HG03045 (cell line): ENCODE results near the gene PTGFRN.

Source experiments
- ATAC-seq: cut with Tn5 transposase; IDR thresholded peaks from one replicate; pipeline ENCODE4 v1.9.1; 2021; ENCODE audit warnings: mild to moderate bottlenecking, moderate library complexity; ENCODE audit not compliant: unreplicated experiment

The PTGFRN gene

GRCh38 chr1:116887212-116887611 is 22.5 kb upstream of the PTGFRN start:
- ATAC-seq: no peak

- ATAC-seq: no peak
Observed at GRCh38 chr1:116889380-116889779, 20.3 kb upstream of the PTGFRN start.

DNA sequence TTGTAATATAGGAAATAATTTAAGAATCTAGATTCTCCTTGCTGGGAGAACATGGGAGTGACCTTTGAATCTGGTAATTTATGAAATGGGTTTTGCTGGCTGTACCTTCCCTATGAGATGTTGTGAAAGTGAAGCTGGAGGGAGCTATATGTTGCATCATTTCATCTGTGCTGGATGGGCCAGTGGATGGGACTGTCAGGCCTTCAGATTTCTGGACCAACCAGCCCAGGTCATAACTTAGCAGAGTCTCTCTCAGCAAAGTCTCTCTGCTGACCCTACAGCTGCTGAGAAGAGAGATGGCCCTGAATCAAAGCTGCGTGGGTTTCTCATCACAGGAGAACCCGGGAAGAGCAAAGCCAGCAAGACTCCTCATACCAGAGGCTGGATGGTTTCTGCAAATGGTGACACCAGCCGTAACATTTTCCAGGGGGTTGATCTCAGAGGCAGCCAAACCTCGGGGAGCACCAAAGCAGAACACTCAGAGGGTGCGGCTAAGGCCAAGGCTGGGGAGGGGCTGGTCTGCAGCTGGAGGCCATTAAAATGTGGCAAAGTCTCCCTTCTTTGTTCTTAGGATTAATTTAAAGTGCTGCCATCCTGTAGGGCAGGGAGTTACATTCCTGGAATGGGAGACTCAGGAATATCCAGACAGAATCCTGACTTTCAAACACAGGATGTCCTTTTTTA is 18.2 kb upstream of the PTGFRN start:
- no peak for ATAC-seq

DNA sequence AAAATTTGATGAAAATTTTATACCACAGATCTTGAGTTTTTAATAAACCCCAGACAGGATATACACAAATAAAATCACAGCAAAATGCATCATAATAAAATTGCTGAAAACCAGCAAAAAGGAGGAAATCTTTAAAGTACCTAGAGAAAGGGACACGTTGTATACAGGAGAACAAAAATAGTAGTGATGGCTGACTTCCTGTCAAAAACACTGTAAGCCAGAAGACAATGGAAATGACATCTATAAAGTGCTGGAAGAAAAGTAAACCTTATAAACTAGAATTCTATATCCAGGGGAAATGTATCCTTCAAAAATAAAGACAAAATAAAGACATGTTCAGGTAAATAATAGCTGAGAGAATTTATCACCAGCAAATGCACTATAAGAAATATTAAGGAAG is 14.6 kb upstream of the PTGFRN start:
- no peak for ATAC-seq

DNA sequence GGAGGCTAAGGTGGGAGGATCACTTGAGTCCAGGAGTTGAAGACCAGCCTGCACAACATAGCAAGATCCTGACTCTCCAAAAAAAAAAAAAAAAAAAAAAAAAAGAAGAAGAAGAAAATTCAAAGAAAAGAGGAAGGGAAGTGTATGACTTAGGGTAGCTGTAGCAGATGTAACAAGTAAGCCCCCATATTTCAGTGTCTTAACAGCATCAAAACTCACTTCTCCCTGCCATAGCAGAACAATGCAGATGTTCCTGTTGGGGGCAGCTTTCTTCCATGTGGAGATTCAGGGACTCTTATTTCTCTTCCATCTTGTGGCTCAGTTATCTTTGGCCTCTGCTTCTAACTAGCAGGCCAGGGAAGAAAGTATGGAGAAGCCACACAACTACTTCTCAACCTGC is 10.2 kb upstream of the PTGFRN start:
- no peak for ATAC-seq

DNA sequence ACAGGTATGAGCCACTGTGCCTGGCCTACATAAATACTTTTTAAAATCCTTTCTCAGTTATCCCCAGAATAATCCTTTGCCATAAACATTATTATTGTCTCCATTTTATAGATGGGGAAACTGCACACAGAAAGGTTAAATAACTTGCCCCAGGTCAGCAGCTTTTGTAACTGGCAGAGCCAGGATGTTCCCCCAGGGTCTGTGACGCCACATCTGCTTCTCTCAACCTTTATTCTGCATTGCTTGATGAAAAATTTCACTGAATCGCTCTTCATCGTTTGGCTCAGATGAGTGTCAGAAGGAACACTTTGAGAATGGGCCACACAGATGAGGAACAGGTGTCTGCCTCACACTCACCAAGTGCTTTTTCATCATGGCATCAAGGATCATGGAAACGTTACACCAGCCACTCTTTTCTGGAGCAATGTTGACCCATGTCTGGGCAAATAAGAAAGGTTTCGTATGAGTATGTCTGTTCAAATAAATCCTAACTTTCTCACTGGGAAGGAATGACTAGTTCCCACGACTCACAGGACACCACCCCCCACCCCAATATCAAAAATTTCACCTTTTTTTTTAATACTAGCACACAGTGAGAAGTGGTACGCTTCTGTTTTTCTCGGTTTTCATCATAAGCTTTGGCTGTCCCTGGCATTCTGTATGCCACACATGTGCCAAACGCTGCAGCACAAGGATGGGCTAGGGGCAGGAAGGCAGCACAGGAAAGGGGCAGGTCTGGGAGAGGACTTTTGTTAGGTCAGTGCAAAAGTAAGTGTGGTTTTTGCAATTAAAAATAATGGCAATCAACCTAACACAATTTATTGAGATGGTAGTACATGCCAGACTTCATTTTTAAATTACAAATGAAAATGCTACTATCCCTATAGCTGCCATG is 9.0 kb upstream of the PTGFRN start:
- ATAC-seq: no peak

- ATAC-seq: no peak
Observed at GRCh38 chr1:116902027-116902426, 7.7 kb upstream of the PTGFRN start.

GRCh38 chr1:116902723-116903383 is 6.9 kb upstream of the PTGFRN start:
- ATAC-seq: no peak

DNA sequence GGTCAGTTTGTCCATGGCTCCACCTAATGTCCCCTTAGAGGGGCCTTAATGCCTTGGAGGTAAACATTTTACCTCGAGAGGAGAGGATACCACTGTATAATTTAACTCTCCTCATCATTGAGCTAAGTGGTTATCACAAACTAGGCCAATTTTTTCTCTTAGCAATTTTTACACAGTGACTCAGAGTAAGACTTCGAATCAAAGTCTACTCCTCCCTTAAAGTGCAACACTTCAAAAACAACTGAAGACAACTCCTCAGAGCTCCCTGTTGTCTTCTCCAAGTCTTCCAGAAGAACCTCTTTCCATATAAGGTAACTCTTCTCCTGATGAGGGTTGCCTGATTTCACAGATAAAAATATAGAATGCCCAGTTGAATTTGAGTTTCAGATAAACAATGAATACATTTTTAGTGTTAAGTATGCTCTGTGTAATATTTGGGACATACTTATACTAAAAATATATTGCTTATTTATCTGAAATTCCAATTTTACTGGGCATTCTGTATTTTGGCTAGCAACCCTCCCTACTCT is 4.9 kb upstream of the PTGFRN start:
- no peak for ATAC-seq

DNA sequence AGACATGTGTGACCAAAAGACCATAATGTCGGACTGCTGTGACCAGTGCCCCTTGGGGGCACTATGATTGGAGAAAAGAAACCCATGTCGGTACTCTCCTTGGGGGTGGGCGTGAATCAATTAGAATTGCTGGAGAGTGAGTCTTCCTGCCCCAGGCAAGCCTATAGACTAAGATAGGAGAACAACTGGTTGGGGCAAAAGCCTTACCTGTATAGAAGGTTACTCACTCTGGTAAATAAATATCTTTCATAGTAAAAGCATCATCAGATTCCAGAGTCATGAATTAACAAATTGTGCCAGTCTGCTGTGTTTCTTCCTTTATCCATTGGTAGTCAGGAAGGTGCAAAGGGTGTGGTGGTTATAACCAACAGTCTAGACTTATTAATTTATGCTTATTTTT is 2.9 kb upstream of the PTGFRN start:
- ATAC-seq: no peak

DNA sequence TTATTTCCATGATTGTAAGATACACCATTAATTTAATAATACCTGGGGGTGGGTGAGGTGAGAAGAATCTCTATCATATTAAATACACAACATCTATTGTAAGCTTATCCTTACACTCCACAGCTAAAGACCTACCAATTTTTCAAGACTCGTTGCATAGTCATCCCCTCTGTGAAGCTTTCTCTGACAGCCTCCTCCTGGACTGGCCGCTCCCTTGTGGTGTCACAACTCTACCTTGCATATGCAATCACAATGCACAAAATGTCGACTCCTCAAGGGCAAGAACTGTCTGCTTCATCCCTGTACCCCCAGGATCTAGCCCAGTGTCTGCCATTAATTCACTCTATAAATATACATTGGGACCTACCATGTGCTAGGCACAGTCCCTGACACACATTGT is 2.4 kb upstream of the PTGFRN start:
- no peak for ATAC-seq

DNA sequence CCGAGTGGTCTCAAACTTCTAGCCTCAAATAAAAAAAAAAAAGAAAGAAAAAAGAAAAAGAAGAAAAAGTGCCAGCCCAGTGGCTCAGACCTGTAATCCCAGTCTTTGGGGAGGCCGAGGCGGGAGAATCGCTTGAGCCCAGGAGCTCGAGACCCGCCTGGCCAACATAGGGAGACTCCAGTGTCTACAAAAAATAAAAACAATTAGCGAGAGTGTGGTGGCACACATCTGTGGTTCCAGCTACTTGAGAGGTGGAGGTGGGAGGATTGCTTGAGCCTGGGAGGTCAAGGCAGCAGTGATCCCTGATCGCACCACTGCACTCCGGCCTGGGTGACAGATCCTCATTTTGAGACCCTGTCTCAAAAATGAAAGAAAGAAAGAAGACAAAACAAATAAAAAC is 1.4 kb upstream of the PTGFRN start:
- ATAC-seq: no peak

DNA sequence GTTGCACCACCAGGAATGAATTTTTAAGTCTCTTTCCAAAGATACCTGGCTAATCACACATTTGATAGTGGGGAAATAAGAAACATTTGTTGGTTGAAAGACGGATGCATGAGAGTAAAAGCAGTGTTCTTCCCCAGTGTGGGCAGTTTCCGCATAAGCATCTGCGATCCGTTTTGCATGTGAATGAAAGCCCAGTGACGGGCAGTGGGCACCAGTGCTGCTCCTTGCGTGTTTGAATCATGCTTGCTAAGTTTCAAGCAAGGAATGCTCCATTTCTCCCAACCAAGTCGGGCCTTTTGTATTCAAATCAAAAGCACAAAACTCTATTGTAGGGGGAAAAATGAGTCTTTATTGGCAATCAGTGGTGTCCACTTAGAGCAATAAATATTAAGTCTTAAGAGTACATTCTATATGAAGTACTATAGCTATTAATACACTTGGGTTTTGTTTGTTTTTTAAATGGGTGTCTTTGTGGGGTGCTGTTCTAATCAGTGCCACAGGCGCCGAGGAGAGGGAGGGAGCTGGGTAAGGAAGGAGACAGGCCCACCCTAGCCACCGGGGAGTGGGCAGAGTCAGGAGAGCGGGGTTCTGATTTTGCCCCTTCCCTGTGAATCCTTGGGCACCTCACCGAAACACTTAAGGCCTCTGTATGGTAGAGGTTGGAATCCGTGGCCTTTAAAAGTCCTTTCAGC is 750 bp upstream of the PTGFRN start:
- ATAC-seq: no peak

DNA sequence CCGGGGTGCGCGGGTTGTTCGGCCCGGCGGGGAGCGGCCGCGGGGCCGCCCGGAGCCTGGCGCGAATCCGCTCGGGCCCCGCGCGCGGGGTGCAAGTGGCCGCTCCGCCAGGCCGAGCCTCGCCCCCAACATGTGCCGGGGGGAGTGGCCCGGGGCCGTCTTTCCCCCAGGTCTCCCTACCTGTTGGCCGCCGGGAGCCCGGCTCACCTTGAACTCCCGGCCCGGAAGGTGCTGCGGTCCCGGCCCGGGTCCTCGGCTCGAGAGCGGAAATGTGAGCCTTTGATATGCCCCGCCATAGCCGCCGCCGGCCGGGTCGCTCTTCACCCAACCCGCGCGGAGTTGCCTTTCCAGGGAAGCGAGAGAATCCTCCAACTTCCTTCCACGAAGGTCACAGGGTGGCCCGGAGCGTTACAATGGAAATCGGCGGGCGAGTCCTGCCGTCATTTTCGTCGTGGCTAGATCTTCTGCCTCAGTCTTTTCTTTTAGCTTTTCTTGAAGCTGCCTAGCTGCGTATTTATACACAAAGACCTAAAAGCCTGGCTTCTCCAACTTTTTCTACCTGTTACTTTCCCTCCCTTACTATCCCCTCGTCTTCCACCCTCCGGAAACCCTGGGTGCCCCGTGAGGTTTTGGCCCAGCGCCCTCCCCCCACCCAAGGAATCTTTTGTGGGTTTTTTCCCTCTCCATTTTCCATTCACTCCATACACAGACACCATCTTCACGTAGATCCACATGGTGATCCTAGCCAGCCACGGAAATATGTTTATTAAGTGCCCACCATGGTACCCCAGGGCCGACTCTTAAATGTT is 867 bp downstream of the PTGFRN start:
- ATAC-seq: no peak

DNA sequence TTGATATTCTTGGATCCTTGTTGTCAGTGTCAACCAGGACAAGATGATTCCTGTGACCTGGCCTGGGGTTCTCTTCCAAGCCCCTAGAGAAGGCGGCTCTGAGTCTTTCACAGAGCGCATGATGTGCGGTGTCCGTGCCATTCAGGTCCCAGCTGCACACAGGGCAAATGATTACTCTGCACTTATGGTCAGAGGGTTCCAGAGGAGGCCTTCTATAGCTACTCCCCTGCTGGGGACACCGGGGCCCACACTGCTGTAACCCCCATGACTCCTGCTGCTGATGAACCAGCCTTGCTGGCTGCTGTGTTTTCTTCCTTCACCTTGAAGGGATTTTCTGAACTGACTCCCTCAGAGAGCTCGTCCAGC is 1.5 kb downstream of the PTGFRN start:
- ATAC-seq: no peak

- ATAC-seq: no peak
Observed at GRCh38 chr1:116911779-116912469, 2.2 kb downstream of the PTGFRN start.

DNA sequence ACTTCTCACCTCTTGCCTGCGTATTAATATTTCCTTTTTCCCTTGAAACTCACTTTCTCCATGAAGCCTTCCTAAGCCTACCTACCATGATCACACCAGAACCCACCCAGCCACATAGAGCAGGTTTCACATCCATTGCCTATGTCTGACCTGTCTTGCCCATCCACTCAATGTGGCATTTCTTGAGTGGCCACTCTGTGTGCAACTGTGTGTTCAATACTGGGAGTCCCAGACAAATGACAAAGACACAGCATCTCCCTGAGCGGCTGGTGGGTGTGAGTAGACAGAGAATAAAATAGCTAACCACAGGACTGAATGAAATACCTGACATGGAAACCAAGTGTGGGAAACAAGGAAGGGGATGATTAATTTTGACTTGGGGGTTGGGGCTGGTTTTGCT is 3.1 kb downstream of the PTGFRN start:
- ATAC-seq: no peak

DNA sequence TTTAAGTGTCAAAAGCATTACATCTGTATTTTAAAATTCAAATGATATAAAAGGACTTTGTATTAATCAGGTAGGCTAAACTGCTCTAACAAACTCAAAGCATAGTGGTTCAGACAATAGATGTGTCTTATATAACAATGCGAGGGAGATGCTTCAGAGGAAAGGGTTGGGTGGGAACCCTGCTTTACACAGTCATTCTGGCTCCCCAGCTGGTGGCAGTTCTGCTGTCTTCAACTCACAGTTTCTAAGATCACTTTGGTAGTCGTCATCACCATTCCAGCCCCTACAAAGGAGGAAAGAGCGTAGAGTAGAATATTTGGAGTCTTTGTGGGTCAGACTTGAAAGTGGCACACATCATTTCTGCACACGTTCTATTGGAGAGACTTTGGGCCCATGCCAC is 4.2 kb downstream of the PTGFRN start:
- no peak for ATAC-seq

DNA sequence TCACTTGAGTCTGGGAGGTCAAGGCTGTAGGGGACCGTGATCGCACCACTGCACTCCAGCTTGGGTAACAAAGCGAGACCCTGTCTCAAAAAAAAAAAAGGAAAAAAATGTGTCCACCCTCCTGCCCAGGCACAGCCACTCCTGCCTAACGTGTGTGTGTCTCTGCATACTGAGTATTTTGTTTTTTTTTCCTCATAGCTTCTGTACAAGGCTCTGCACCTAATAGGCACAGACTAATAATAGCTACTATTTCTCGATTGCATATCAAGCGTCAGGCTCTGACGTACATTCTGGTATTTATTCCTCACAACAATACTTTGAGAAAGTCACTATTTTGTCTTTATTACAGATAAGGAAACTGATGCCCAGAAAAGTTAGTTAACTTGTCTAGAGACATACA is 5.0 kb downstream of the PTGFRN start:
- ATAC-seq: no peak
